SU-DHL-6 (cell line): ENCODE results near the gene PIRT.

Experiments used
- H2AFZ ChIP-seq: fragments of 200-600 bp; sonication (generic); 2 replicates; pipeline ENCODE4 v1.6.1; 2014; ENCODE audit warnings: low read depth, mild to moderate bottlenecking, moderate library complexity, mixed read lengths, antibody characterized with exemption, low read length; ENCODE audit not compliant: severe bottlenecking
- H3F3A ChIP-seq: fragments of 200-600 bp; shearing (Covaris generic); 2 replicates; pipeline ENCODE4 v1.6.0; 2016; ENCODE audit warnings: antibody characterized with exemption, mild to moderate bottlenecking; ENCODE audit not compliant: insufficient read depth
- H3K27ac ChIP-seq: fragments of 200-600 bp; sonication (generic); 2 replicates; pipeline ENCODE4 v1.5.1; 2016; ENCODE audit warnings: low read depth, mild to moderate bottlenecking, low read length, moderate library complexity, mixed read lengths
- H3K27me3 ChIP-seq: fragments of 200-600 bp; sonication (generic), shearing (Covaris generic); 2 replicates; pipeline ENCODE4 v1.6.0; 2014; ENCODE audit warnings: mild to moderate bottlenecking, low read length
- H3K36me3 ChIP-seq: fragments of 200-600 bp; sonication (generic); 2 replicates; pipeline ENCODE4 v1.6.1; 2014; ENCODE audit warnings: mild to moderate bottlenecking, low read length, mixed read lengths
- H3K4me2 ChIP-seq: fragments of 300-600, 200-600 bp; shearing (Covaris generic), sonication (generic); 2 replicates; pipeline ENCODE4 v1.6.0; 2014; ENCODE audit warnings: low read length, low read depth, mild to moderate bottlenecking; ENCODE audit not compliant: poor library complexity, severe bottlenecking
- H3K4me3 ChIP-seq: fragments of 200-600 bp; sonication (generic); 2 replicates; pipeline ENCODE4 v1.5.1; 2014; ENCODE audit warnings: antibody characterized with exemption, low read length, mild to moderate bottlenecking, mixed read lengths; ENCODE audit not compliant: insufficient read depth, poor library complexity, severe bottlenecking
- H3K79me2 ChIP-seq: fragments of 200-600 bp; sonication (generic); 2 replicates; pipeline ENCODE4 v1.6.1; 2014; ENCODE audit warnings: mild to moderate bottlenecking, low read length, moderate library complexity; ENCODE audit not compliant: insufficient read depth
- H3K9ac ChIP-seq: fragments of 200-600 bp; sonication (generic); 2 replicates; pipeline ENCODE4 v1.7.0; 2014; ENCODE audit warnings: mild to moderate bottlenecking, low read length
- H3K9me2 ChIP-seq: fragments of 200-600 bp; sonication (generic); replicated peaks from 2 replicates; pipeline ENCODE4 v1.6.1; 2014; ENCODE audit warnings: low read length; ENCODE audit not compliant: insufficient read depth
- H3K9me3 ChIP-seq: fragments of 200-600 bp; sonication (generic); 2 replicates; pipeline ENCODE4 v1.6.1; 2014; ENCODE audit warnings: low read length, mixed read lengths; ENCODE audit not compliant: insufficient read depth
- H4K20me1 ChIP-seq: fragments of 200-600 bp; sonication (generic); 2 replicates; pipeline ENCODE4 v1.6.1; 2014; ENCODE audit warnings: low read depth, mild to moderate bottlenecking, antibody characterized with exemption, low read length, moderate library complexity, mixed read lengths
- CTCF ChIP-seq: fragments of 200-600 bp; sonication (generic); IDR thresholded peaks from one replicate; pipeline ENCODE4 v1.5.1; 2017; ENCODE audit warnings: antibody characterized with exemption, mild to moderate bottlenecking, low read length, moderate library complexity; ENCODE audit not compliant: insufficient read depth, poor library complexity, severe bottlenecking
- EZH2phosphoT487 ChIP-seq: fragments of 200-600 bp; sonication (generic), shearing (Covaris generic); conservative IDR thresholded peaks from 2 replicates; pipeline ENCODE4 v1.6.1; 2018; ENCODE audit warnings: mild to moderate bottlenecking, antibody characterized with exemption, low read length, moderate library complexity, mixed read lengths

Gene PIRT

GRCh38 chr17:10803350-10803749 lies 34.5 kb downstream of the PIRT start:
- H3K4me3 ChIP-seq: no peak overlapping the region
- no peaks in the 10 kb centered on the region for H3F3A ChIP-seq
- no peaks in the 10 kb centered on the region for H3K79me2 ChIP-seq
- H3K4me2 ChIP-seq: no peak overlapping the region
- H3K36me3 ChIP-seq: no peaks in the 10 kb centered on the region
- no peaks in the 10 kb centered on the region for H4K20me1 ChIP-seq
- no peaks in the 10 kb centered on the region for H3K9me2 ChIP-seq
- H3K9ac ChIP-seq: no peak overlapping the region
- no peak overlapping the region for H2AFZ ChIP-seq
- no peak for TF ChIP-seq CTCF
- no peak for TF ChIP-seq EZH2phosphoT487
- no peaks in the 10 kb centered on the region for H3K27me3 ChIP-seq
- no peak overlapping the region for H3K27ac ChIP-seq
- no peaks in the 10 kb centered on the region for H3K9me3 ChIP-seq

- H2AFZ ChIP-seq: no peak overlapping the region
- no peak overlapping the region for H3K4me3 ChIP-seq
- H3K4me2 ChIP-seq: no peak overlapping the region
- H4K20me1 ChIP-seq: no peaks in the 10 kb centered on the region
- H3K9me3 ChIP-seq: no peaks in the 10 kb centered on the region
- H3K27ac ChIP-seq: no peak overlapping the region
- no peaks in the 10 kb centered on the region for H3K27me3 ChIP-seq
- H3K36me3 ChIP-seq: no peaks in the 10 kb centered on the region
- H3K9ac ChIP-seq: no peak overlapping the region
- H3F3A ChIP-seq: no peaks in the 10 kb centered on the region
- TF ChIP-seq CTCF (no peak), EZH2phosphoT487 (no peak)
- no peaks in the 10 kb centered on the region for H3K79me2 ChIP-seq
- H3K9me2 ChIP-seq: no peaks in the 10 kb centered on the region
Observed at GRCh38 chr17:10802496-10803284, 35.2 kb downstream of the PIRT start.

GRCh38 chr17:10799407-10799806 lies 38.5 kb downstream of the PIRT start:
- Histone ChIP-seq H3K79me2 (no peaks in the 10 kb centered on the region), H3K27ac (no peak overlapping the region), H3K9ac (no peak overlapping the region), H3K9me2 (no peaks in the 10 kb centered on the region), H3F3A (no peaks in the 10 kb centered on the region), H4K20me1 (no peaks in the 10 kb centered on the region), H3K36me3 (no peaks in the 10 kb centered on the region), H3K27me3 (no peaks in the 10 kb centered on the region), H3K9me3 (no peaks in the 10 kb centered on the region), H2AFZ (no peak overlapping the region), H3K4me3 (no peak overlapping the region), H3K4me2 (no peak overlapping the region)
- TF ChIP-seq CTCF: no peak
- TF ChIP-seq EZH2phosphoT487: no peak
